Mucosa of gallbladder (tissue), 1 donor: ENCODE measurements around the gene ACOX2. TPM values are rescaled to one million over a fixed set of nuclear protein-coding genes. Genes with fewer than 3 reads are reported as not detected.

Experiments
- DNase-seq: peaks from one replicate; pipeline ENCODE4 v3.0.0-alpha.2; 2020; ENCODE audit warnings: low spot score
- total RNA-seq: library from RNA; stranded (reverse); gene quantifications from one replicate; pipeline ENCODE4 v1.2.1, GENCODE V29; 2021
- donor health status: DM: no; HTN: no; CAD: no.

Gene ACOX2
- 19.5 TPM for total RNA-seq

- DNase-seq = peak; percentile 56
Measured at GRCh38 chr3:58536501-58537411, at the start of gene ACOX2. TSS of gene ACOX2 (minus strand) at chr3:58537190. CDS start at chr3:58535106, 2,084 bp downstream.

DNA sequence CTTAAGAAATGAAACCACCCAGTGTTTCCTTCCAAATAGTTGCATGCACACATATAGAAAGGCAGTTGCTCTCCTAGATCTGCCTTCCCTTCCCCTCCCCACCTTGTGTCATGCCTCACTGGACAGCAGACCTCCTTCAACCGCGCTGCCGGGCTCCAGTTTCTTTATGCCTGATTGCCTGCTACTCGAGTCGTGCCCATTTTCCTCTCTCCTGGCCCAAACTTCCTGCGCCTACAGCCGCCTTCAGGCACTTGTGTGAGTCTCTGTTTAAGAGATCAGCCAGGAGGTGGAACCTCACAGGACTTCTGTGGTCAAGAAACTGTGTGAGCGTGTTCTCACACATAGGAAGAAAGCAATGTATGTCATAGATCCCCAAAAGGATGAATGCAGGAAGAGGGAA lies 49.0 kb upstream of the ACOX2 start:
- DNase-seq = no peak

DNA sequence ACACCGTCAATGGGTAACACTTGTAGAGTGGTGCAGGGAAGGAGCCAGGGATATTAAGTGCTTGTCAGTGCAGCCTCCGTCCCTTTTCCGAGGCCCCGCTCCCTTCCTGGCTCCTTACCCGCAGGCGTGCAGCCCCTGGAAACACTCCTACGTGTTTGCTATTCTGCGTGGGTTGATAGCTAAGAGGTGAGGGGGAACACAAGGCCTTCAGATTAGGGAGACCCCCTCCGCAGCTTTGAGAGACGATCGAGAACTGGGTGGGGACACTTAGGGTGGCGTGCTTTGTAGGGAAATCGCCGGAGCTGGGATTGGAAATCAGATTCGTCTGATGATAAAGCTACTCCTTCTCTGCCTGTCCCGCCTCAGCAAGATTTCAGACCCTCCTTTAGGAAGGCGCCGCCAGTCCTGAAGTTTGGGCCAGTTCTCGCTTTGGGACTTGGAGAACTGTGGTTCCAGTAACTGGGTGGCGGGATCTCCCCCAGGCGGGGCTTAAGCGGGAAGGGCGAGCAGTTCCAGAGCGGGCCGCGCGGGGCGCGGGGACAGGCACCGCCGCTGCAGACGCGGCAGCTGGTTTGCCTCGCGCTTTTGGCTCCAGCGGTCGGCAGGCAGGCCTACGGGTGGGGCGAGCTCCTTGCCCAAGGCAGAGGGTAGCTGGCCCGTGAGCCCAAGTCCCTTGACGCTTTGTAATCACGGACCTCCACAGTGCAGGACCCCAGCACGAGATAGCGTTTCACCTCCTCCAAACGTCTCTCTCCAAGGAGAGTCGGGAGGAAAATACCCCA lies 48.2 kb upstream of the ACOX2 start:
- peak; percentile 71 for DNase-seq

DNA sequence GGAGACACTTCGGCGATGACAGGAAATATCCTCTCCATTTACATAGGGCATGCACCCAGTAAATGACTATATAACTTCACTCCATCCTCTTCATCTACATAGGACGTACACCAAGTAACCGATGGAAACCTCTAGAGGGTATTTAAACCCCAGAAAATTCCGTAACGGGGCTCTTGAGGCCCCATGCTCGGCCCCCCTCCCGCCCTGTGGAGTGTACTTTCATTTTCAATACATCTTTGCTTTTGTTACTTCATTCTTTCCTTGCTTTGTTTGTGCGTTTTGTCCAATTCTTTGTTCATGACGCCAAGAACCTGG lies 47.7 kb upstream of the ACOX2 start:
- DNase-seq = no peak

DNA sequence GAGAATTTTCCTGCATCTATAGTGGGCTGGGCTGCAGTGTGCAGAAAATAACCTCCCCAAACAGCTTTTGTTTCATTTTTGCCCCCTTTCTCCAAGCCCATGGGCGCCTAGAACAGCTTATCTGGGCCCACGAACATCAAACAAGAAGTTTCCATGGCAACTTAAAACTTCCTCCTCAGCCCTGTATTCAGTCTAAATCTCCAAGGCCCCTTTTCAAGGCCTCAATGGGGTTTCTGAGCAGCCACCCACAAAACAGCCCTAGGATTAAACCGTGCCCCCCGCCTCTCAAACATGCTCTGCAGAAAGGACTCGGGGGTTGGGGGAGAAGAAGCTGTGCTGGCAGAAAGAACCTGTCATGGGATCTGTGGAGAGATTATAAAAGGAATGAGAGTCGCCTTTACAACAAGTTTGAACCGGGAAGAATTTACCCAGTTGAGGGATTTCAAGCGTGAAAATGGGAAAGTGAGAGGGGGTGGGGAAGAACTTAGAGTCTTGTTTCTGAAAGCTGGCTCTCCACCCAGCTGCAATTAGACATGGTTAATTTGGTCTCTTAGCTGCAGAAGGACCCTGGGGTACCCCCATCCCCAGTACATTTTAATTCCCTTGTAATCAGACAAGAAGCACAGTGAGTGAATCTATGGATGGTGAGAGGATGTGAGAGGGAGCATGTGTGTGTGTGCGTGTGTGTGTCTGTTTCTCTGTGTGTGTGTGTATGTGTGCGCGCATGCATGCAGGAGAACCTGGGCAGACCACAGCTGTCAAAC lies 44.5 kb upstream of the ACOX2 start:
- no peak for DNase-seq

- no peak for DNase-seq
Measured at GRCh38 chr3:58580826-58581327, 43.9 kb upstream of the ACOX2 start.

DNA sequence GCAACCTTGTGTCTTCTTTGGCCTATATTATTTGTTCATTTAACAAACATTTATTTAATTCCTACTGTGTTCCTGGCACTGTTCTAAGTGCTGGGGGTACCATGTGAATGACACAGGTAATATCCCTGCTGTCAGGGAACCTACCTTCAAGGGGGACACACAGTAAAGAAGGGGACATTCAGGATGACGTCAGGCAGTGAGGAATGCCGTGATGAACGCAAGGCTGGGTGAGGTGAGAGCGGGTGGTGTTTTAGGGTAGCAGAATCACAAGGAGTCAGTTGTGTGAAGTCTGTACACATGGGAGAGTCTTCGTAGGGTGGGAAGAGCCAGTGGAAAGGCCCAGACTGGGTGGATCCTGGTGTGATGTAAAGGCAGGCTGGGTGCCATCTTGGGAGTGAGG lies 41.9 kb upstream of the ACOX2 start:
- DNase-seq = no peak

GRCh38 chr3:58577269-58577821 lies 40.4 kb upstream of the ACOX2 start, which contains the start of gene FAM107A:
TSS of gene FAM107A (minus strand) at chr3:58577391. CDS start at chr3:58569860, 7,531 bp downstream.
- DNase-seq = no peak

DNA sequence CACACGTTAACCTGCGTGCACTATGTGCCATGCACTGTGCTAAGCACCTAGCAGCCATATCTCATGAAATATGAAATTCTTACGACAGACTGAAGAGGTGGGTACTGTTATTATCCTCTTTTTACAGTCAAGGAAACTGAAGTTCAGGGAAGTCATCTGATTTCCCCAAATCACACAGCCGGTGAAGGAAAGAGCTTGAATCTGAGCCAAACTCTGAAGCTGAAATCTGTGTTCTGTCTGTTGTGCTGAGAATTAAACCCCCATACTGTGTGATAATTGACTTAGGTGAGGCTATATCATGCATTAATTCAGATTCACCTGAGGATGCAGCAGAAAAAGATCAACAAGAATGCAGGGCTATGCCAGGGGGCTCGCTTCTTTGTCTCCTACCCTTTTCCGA lies 39.7 kb upstream of the ACOX2 start:
- DNase-seq = no peak

- DNase-seq = no peak
Measured at GRCh38 chr3:58575971-58576652, 39.1 kb upstream of the ACOX2 start.

- DNase-seq = no peak
Measured at GRCh38 chr3:58574682-58575081, 37.7 kb upstream of the ACOX2 start.

GRCh38 chr3:58574106-58574505 lies 37.1 kb upstream of the ACOX2 start:
- DNase-seq = no peak

- DNase-seq = no peak
Measured at GRCh38 chr3:58573640-58574039, 36.6 kb upstream of the ACOX2 start.

DNA sequence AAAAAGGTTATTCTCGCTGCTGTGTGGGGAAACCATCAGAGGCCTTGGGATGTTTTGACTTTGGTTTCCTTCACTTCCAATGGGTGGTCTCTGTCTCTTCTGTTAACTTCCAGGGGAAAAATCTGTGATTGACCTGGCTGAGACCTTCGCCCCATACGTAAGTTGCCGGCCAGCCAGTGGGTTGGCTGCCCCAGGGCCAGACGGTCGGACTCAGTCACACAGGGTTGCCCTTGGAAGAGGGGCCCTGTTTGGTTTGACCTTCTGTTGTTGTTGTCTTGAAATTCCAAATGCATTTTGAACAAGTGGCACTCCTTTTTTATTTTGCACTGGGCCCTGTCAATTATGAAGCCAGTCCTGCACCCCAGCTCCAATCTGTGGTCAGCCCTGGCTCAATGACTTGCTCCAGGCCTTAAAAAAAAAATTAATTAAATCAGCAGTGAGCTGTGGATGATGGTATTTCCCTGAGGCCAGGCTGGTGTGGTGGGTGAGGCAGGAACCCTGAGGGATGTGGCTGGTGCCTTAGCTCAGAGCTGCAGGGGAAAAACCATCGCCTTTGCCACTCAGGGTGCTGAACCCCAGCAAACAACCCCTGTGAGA lies 35.7 kb upstream of the ACOX2 start:
- no peak for DNase-seq

GRCh38 chr3:58572013-58572633 lies 35.1 kb upstream of the ACOX2 start:
- DNase-seq = no peak

DNA sequence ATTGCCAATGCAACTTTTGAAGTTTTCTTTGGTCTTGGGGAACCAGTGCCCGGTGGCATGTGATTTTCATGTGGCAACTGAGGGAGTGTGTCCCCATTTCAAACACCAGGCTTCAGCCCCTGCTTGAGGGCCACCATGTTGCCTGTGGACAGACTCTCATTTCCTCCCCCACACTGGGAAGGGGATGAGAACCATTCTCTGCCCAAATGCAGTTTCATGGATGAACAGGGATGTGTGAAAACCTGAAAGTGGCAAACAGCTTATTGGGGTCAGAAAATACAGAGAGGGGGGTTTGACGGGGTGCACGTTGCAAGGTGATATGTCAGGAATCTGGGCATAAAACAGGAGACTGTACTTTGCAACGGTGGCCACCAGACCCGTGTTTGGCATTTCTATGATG lies 33.9 kb upstream of the ACOX2 start:
- no peak for DNase-seq

DNA sequence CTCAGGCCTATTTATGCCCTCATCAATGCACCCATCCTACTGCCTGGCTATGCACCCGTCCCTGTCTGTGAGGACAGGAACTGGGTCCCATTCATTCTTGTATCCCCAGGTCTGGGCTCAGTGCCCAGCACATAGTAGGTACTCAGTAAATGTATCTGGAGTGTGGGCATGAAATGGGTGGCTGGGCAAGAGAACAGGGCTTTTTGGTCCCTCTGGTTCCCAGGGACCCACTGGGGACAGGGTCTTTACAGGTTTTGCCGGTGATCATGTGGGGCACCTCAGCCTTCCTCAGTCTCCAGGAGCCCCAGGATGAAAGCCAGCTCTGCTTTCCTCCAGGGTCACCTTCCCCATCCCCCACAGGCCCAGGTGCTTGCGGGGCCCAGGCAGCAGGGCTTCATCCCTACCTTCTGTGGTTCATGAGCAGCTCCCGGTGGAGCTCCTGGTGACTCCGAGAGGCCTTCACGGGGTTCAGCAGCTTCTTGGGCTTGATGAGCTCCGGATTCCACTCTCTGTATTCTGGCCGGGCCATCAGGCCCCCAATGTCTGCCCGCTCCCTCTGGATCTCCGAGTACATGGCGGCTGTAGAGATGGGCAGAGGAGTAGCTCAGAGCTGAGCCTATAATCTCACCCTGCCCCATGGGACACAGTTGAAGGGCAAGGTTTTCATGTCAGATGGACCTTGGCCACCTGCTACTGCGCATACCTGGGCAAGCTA lies 32.5 kb upstream of the ACOX2 start:
- DNase-seq = no peak

GRCh38 chr3:58568572-58569286 lies 31.7 kb upstream of the ACOX2 start:
- peak; percentile 80 for DNase-seq

DNA sequence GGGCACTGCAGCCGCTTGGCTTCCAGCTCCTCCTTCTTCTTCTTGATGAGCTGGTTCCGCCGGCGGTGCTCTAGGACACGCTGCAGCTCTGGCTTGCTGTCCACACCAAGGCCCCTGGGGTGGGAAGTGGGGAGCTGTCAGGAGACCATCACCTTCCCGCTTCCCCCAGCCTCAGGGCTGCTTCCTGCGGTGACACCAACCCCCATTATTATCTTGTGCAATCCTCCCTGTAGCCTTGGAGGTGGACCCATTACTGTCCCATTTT lies 30.2 kb upstream of the ACOX2 start:
- no peak for DNase-seq
